Germinal center (tissue), 1 donor: ENCODE data around the gene DAPK1.
"Not testable (repeated sequence)": the region's sequence is repeated elsewhere in the genome, so short reads cannot be mapped to it uniquely, and the experiment has no call there.

Experiments used
- DNase-seq: peaks from one replicate; pipeline ENCODE4 v3.0.0; 2012; ENCODE audit warnings: mixed read lengths, low spot score

The DAPK1 gene

DNA sequence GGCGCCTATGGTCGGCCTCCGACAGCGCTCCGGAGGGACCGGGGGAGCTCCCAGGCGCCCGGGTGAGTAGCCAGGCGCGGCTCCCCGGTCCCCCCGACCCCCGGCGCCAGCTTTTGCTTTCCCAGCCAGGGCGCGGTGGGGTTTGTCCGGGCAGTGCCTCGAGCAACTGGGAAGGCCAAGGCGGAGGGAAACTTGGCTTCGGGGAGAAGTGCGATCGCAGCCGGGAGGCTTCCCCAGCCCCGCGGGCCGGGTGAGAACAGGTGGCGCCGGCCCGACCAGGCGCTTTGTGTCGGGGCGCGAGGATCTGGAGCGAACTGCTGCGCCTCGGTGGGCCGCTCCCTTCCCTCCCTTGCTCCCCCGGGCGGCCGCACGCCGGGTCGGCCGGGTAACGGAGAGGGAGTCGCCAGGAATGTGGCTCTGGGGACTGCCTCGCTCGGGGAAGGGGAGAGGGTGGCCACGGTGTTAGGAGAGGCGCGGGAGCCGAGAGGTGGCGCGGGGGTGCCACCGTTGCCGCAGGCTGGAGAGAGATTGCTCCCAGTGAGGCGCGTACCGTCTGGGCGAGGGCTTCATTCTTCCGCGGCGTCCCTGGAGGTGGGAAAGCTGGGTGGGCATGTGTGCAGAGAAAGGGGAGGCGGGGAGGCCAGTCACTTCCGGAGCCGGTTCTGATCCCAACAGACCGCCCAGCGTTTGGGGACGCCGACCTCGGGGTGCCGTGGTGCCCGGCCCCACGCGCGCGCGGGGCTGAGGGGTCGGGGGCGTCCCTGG lies 561 bp downstream of the DAPK1 start:
- DNase-seq = peak; percentile 10

DNA sequence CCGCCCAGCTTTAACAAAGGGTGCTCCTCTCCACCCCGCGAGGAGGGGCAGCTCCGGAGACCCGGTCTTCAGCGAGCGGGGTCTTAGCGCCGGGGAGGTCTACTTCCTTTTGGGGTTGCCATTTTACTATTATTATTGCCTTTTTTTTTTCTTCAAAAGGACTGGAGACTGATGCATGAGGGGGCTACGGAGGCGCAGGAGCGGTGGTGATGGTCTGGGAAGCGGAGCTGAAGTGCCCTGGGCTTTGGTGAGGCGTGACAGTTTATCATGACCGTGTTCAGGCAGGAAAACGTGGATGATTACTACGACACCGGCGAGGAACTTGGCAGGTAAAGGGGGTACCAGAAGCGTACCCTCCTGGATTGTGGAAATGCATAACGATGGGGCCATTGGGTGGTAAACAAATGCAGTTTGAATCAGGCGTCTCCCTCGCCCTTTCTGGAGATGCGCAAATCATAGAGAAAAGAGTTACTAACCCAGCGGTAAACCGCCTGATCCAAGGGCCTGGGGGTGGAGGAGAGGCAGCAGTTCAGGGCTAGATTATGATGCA lies 1.2 kb downstream of the DAPK1 start:
- no peak for DNase-seq

DNA sequence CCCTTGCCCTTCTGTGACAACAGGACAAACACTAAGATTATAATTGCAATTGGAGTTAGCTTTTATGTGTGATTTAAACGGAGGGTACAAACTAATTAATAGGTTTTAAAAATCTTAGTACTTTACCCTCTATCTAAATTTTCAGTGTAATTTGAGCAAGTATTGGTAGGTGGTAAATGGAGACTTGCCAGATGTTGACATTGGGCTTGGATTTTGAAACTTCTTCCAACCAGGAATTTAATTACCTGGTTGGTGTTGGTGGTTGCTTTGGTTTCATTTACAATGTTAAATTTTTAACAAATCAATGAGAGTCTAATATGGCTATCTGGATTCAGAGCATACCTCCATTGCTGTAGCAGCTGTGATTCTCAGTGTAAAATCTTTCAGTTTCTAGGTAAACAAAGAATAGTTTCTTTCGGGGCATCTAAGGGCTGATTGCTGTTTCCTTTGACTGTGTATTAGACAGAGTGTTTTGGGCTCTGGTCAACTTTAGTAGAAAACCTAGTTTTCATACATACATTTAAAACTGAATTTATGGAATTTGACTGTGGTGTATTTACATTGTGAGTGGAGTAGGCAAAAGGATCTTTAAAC lies 1.9 kb downstream of the DAPK1 start:
- DNase-seq = no peak

DNA sequence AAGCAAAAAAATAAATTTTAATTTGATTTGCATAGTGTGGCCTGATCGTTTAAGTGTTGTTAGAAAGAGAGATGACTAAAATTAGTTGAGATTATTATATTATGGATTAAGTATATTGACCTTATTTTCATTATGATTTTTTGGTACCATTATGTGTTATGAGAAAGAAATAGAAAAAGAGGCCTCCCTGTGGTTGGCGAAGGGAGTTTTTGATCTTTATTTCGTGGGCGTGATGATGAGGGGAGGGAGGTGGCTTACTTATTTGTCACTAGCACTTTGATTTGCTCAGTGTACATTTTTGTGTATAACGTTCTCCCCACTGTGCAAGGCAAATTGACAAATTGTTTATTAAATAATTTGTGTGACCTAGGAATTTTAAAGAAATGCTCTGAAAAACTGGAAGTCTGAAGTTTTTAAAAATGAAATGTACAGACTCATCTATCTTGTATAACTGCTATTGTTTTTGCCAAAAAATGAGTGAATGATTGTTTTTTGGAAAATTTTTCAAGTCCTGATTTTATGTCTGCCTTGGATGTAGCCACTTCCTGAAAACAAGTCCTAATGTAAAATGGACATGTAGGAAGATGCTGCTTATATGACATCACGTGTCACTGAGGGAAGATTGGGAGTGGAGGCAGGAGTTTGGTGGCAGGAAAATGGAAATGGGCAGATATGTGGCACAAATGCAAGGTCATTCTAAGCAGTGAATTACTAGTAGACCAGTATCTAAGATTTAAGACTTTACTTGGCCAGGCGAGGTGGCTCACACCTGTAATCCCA lies 3.0 kb downstream of the DAPK1 start:
- DNase-seq = no peak

DNA sequence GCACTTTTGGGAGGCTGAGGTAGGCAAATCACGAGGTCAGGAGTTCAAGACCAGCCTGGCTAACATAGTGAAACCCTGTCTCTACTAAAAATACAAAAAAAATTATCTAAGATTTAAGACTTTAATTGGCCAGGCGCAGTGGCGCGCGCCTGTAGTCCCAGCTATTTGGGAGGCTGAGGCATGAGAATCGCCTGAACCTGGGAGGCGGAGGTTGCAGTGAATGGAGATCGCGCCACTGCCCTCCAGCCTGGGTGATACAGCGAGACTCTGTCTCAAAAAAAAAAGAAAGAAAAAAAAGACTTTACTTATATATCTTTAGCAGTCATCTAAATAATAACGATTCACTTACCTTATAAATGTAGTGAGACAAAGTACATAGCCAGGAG lies 3.6 kb downstream of the DAPK1 start:
- not testable (repeated sequence) for DNase-seq

DNA sequence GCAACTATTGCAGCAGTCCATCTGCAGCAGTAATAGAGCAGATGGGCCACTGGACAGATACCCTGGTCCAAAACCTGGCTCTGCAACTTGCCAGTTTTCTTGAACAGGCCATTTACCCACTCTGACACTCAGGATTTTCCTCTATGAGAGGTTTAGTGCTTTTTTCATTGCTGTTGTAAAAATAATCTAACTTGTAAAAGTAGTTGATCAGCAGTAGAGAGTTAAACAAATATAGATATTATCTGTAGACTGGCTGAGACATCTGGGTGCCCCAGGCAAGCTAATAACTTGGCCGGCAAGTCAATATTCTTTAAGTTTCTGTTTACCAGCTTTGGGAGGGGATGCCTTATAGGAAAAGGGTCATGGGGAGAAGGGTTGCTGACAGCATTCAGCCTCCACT lies 4.1 kb downstream of the DAPK1 start:
- DNase-seq = no peak

DNA sequence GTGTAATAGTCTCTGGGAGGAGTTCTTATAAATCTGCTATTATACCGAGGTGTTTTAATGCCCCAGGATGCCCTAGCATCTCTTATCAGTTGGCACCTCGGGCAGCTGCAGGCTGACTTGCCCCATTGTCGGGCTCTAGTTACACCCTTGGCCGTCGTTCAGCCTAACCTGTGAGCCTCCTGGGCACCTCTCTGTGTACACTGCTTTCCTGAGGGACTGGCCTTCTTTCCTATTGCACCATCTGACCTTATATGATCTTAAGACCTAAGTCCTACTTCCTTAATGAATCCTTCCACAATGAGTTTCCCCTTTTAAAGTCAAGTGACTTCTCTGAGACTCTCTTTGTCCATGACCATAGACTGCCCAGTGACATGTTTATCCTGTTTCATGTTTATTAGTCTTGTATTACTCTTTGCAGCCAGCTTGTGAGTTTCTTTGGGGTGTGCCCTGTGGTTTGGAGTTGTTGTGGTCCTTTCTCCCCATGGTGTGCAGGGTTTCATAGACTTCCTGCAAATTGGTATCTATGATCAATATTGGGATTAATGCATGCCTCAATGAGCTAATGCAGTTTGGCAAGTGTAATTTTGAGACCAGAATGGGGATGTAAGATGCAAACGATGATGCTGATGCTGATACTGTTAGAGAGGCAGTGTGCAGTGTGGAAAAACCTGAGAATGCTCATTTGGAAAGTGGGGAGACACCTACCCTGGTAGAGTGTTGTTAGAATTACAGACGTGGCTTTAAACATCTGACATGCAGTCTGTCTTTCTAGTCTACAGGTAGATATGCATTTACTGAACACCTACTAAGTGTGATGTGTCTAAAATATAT lies 4.9 kb downstream of the DAPK1 start:
- no peak for DNase-seq

DNA sequence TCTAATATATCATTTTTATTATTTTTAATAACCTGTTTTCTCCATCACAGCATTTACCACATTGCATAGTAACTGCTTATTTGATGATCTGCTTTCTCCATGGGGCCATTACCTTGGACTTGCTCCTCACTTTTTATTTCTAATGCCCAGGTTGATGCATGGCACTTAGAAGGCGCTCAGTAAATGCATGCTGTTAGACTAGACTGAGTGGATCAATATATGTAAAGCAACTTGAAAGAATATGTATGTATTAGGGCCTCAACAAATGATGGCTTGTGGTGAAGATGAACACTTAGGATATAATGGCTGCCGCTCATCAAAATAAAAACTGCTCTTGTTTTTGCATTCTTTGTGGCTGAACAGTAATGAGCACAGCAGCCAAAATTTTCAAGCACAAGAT lies 5.8 kb downstream of the DAPK1 start:
- DNase-seq = no peak

DNA sequence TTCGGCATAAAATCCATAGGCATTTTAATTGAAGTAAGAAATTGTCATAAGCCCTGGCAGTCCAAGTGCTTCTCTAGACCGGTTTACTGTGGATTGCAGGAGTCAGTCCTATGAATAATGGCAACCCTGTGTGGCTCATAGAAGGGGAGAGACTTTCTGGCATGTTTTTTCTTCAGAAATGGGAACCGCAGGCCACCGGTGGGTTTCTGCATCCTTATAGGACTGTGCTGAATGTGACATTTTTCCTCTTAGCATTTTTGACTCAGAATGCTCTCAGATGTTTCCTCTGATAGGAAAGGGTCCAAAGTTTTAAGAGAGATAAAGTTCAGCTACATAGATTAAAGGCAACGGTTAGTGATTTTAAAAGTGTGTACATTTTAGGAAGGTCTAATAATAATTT lies 6.3 kb downstream of the DAPK1 start:
- DNase-seq = no peak

DNA sequence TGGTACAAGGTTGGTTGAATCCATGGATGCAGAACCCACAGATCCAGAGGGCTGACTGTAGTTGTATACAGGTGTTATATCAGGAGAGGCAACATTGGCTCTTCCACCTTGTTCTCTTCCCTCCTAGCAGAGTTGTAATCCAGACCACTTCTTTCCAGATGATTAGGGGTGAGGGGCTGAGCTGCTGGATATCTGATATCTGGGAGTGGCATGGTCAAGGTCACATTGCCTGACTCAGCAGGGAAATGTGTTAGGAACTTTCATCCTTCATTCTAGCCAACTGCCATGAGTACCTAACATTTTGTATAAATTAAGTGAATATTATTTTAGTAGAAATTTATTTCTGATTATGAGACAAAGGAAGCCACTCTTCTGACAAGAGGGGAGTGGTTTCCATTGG lies 7.3 kb downstream of the DAPK1 start:
- no peak for DNase-seq

DNA sequence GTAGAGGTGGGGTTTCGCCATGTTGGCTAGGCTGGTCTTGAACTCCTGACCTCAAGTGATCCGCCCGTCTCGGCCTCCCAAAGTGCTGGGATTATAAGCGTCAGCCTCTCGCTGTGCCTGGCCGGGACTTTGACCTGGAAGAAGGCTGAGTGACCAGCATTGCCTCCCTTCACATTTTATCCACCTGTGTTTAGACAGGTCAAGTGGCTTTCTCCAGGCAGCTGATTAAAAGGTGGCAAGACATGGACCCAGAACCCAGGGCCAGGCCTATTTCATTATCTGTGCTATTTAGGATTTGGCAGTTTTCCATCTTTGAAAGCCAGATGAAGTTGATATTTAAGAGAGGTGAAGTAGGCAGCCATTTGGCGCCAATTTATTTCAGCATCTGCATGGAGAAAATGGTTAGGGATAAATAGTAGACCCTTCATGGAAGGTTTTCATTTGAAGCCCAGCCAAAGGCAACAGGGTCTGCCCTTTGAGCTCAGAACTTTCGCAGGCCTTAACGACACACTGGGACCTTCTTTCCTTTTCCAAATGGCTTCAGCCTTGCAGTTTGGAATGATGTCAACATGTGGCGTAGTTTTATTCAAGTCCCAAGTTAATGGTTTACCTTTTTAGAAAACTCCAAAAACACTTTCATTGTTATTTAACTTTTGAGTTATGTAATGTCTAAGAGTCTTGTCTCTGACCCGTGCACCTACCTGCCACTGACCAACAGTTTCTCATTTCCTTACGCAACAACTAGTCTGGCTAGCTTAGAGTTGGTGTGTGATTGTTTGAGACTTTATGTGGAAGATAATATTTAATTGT lies 8.4 kb downstream of the DAPK1 start:
- no peak for DNase-seq

DNA sequence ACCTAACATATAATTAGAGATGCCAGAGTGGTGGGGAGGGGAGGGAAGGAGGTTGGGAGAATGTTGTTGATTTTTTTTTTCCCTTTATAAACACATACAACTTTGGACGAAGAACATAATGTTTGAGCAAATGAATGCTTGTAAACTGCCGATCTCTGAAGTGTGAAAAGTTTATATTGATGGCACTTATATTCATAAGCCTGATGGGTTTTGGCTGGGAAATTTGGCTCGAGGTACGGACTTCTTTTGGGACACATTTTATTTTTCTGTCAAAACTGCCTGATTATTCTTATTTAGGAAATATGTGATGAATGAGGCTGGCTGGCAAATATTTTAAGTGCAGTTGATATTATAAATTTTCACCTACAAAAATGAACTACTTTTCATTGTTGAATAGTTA lies 9.9 kb downstream of the DAPK1 start:
- no peak for DNase-seq

DNA sequence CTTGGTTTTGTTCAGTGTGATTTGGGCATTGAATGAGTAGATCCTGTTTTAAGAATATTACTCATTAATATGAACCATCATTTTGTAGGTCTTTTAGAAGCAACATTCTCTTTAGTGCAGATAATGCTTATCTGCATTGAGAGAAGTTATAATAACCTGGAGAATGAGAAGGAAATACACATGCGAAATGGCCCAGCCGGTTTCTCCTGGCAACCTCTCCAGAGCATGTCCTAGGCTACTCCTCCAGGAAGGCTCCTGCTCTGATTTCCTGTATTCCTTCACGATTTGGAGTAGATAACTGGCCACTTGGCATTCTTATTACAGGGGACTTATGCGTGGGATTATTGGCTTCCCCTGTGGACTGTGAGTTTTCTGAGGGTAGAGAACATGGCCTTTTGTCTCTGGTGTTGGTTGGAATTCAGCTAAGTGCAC lies 12.6 kb downstream of the DAPK1 start:
- no peak for DNase-seq

DNA sequence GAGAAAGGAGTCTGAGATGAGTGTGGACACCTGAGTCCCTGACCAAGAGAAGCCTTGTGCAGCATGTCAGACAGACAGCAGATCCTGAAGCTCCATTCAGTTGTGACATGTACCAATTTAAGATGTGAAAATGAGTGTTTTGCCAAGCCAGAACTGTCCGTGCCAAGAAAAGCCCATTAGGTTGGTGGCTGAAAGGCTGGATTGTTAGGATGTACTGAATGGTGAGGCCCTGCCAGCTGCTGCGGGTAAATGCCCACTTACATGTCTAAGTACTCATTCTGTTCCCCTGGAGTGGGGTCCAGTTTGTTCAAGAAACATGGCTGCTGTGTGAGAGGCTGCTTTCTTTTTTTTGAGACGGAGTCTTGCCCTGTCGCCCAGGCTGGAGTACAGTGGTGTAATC lies 14.6 kb downstream of the DAPK1 start:
- DNase-seq = no peak

DNA sequence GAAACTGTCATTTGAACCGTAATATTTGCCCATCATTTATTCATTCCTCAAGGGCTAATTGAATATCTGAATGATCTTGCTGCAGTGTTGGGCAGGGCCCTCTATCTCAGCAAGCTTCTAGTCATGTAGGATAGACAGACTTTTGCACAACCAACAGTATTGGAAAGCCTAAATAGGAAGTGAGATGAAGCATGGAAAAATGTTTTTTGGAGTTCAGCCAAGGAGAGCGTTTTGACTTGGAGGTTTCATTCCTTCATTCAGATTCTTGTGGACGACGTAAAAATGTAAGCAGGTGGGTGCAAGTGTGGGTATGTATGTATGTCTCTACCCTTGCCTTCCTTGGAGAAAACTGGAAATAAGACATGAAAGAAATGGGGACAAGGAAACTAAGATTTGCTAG lies 15.5 kb downstream of the DAPK1 start:
- DNase-seq = no peak

DNA sequence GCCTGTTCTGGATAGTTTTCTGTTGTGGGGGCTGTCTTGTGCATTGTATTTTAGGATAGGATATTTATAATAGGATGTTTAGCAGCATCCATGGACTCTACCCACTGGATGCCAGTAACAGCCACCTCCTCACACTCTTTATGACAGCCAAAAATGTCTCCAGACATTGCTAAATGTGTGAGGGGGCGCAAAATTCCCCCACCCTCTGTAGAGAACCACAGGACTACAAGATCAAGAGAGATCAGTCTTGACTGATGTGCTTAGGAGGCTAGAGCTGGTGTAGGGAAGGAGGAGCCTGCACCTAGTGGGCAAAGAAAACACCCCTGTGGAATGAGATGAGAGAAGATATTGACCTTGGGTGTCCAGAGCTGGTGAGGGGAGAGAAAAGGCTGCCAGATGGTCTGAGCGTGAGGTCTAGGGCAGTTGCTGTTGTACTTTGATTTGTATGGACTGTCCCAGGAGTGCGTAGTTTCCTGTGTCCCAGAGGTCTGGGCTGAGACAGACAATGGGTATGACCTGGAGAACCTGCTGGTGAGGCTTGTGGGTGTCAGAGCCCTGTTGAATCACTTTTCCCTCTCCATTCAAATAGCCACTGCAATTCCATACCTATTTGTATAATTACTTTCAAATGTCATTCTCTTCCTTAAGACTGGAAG lies 16.3 kb downstream of the DAPK1 start:
- DNase-seq = no peak

DNA sequence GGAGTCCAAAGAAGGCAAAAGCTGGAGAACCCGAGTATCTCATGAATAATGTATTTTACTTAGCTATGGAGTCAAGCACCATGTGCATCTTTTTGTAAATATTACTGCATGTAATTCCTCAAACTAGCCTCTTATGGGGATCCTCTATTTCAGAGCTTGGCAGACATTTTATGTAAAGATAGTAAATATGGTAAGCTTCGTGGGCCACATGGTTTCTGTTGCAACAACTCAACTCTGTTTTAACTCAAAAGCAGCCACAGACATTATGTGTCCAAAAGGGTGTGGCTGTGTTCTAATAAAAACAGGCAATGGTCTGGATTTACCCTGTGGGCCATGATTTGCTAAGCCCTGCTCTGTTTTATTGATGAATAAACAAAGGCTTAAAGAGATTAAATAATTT lies 17.3 kb downstream of the DAPK1 start:
- DNase-seq = no peak

DNA sequence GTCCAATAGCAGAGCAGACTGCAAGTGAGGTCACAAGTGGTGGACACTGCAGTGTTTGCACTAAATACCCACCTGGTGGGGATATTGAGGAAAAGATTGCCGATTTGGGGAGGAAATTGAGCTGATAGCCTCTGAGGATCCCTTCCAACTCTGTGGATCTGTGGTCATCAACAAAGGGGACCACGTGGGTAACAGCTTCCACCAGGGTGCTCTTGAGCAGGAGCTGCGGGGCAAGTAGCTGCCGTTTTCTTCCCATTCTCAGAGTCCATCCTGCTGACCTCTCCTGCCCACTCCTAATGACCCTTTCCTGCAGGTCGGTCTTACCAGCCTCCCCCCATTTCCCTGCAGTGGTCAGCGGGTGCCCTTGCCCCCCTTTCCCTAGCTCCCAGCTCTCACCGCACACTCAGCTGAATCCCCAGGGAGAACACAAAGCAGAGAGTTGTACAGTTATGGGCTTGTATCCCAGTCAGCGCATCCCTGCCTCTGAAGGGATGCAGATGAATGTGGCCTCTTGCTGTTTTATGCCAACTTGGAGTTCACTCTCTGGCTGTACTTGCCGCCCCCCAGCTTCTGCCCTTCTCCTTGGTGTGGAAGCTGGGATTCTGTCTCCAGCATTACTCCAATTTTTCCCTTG lies 18.0 kb downstream of the DAPK1 start:
- no peak for DNase-seq

DNA sequence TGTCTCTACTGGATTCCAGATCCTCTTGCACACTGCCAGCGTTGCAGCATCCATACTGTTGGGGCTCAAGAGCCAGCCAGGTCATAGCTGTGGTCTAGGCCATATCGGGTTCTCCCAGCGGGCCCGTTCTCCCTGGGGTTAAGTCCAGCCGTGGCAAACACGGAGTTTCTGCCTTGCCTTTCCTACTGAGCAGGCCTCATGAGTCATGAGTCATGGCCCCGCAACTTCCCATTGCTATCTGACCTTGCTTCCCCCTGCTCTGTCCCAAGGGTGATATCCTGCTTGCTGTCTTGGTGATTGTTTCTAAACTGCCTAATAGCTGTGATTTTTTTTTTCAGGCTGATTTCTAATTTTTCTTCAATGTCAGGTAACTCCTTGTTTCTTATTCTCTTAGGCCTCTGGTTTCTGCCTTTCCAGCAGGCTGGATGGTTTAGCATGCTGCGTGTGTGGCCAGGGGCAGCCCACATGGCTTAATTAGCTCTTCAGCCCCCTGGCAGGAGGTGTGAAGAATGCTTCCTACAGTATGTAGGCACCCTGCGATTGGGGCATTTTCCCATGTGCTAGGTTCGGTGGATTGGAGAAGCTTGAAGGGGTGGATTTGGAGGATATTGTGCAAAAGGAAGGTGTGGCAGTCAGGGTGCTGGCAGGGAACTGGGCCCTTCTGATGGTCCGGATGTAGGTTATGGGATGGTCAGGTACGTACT lies 18.7 kb downstream of the DAPK1 start:
- no peak for DNase-seq

DNA sequence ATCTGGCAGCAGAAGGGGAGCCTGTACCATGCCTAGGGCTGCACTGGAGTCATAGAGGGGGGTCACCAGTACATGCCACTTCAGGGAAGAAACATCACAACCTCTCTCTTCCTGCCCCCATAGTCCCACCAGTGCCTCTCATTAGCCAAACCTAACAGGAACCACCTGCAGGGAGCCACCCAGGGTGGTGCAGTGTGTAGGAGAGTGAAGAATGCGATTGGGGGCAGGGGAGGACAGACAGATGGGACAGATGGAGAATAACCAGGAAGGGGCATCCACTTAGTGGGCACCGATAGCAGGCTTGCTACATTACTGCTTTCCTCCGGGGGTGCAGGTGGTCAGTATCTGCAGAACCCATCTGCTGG lies 19.2 kb downstream of the DAPK1 start:
- DNase-seq = no peak
